H1 (cell line): ENCODE results near the gene GPR137. TPM values are rescaled to one million over a fixed set of nuclear protein-coding genes. Genes with fewer than 3 reads are reported as not detected.

ENCODE experiments used
- CTCF ChIA-PET: fragments of 300-600 bp; sonication (Branson Sonifier 250); formaldehyde crosslinking; loops from one replicate; lab custom pipeline; 2021; ENCODE audit not compliant: partially characterized antibody; lab: Charles Lee
- POLR2A ChIA-PET: fragments of 300-600 bp; sonication (Branson Sonifier 250); formaldehyde crosslinking; loops from one replicate; lab custom pipeline; 2021; ENCODE audit warnings: inconsistent platforms; ENCODE audit not compliant: partially characterized antibody; lab: Charles Lee
- DNase-seq, 2 experiments: peaks; one replicate each; pipeline versions ENCODE4 v3.0.0 to v3.0.0-alpha.2; 2010 to 2022; ENCODE audit warnings: low spot score in 2 of 2, low read depth in 1 of 2, mixed read lengths in 1 of 2
- FAIRE-seq: peaks from 2 replicates; lab custom pipeline; 2011; peaks lifted over from hg19 to GRCh38; lab: Jason Lieb, UNC
- H2AFZ ChIP-seq: 2 replicates; pipeline ENCODE4 v1.8.1; 2012; ENCODE audit warnings: low read length, inconsistent platforms
- H2AK5ac ChIP-seq: 2 replicates; pipeline ENCODE4 v1.6.1; 2013; ENCODE audit warnings: low read depth, low read length
- H2BK120ac ChIP-seq: replicated peaks from 2 replicates; pipeline ENCODE3; 2013; ENCODE audit warnings: low read depth, low read length, inconsistent platforms
- H2BK12ac ChIP-seq: 2 replicates; pipeline ENCODE4 v1.6.1; 2013; ENCODE audit warnings: low read depth, low read length
- H2BK15ac ChIP-seq: 2 replicates; pipeline ENCODE4 v1.6.1; 2013; ENCODE audit warnings: low read length
- H2BK20ac ChIP-seq: 2 replicates; pipeline ENCODE4 v1.6.1; 2013; ENCODE audit warnings: low read length
- H2BK5ac ChIP-seq: 2 replicates; pipeline ENCODE4 v1.6.1; 2013; ENCODE audit warnings: low read depth, low read length
- H3K14ac ChIP-seq: 2 replicates; pipeline ENCODE4 v1.6.1; 2013; ENCODE audit warnings: inconsistent platforms; ENCODE audit not compliant: insufficient read length
- H3K18ac ChIP-seq: 2 replicates; pipeline ENCODE4 v1.6.1; 2013; ENCODE audit warnings: low read length; ENCODE audit errors: extremely low read depth
- H3K23ac ChIP-seq: 2 replicates; pipeline ENCODE4 v1.6.1; 2013; ENCODE audit warnings: inconsistent platforms; ENCODE audit not compliant: insufficient read length
- H3K23me2 ChIP-seq: 2 replicates; pipeline ENCODE4 v1.6.1; 2013; ENCODE audit warnings: low read depth, low read length
- H3K27ac ChIP-seq: 2 replicates; pipeline ENCODE4 v1.6.1; 2011; ENCODE audit warnings: low read depth, low read length, inconsistent platforms
- H3K27me3 ChIP-seq, 4 experiments: replicated peaks in 1 of 4; 1 replicate in 1 of 4; 2 replicates in 3 of 4; pipeline versions ENCODE4 v1.6.1 to v1.8.1; 2011 to 2013; ENCODE audit warnings: low read length in 3 of 4, mild to moderate bottlenecking in 3 of 4, inconsistent platforms in 2 of 4, mixed read lengths in 2 of 4, moderate library complexity in 1 of 4; ENCODE audit not compliant: control insufficient read depth in 3 of 4, insufficient read depth in 3 of 4; ENCODE audit errors: extremely low read depth in 1 of 4
- H3K36me3 ChIP-seq, 4 experiments: 2 replicates each; pipeline versions ENCODE4 v1.6.1 to v1.8.1; 2011 to 2013; ENCODE audit warnings: mild to moderate bottlenecking in 4 of 4, low read length in 3 of 4, moderate library complexity in 2 of 4, control low read depth in 1 of 4, inconsistent platforms in 1 of 4; ENCODE audit not compliant: insufficient read depth in 4 of 4, control insufficient read depth in 2 of 4
- H3K4ac ChIP-seq: replicated peaks from 2 replicates; pipeline ENCODE3; 2013; ENCODE audit warnings: low read length, low read depth, mixed read lengths, inconsistent platforms; ENCODE audit not compliant: insufficient read length
- H3K4me1 ChIP-seq, 4 experiments: replicated peaks in 1 of 4; 1 replicate in 1 of 4; 2 replicates in 3 of 4; pipeline versions ENCODE4 v1.6.1 to v1.8.1; 2011 to 2013; ENCODE audit warnings: low read length in 3 of 4, inconsistent platforms in 2 of 4, mixed read lengths in 1 of 4; ENCODE audit not compliant: insufficient read depth in 4 of 4, control insufficient read depth in 3 of 4
- H3K4me2 ChIP-seq, 2 experiments: 2 replicates each; pipeline versions ENCODE4 v1.6.1 to v1.8.1; 2011 to 2013; ENCODE audit warnings: low read depth in 2 of 2, low read length in 2 of 2, control low read depth in 1 of 2, inconsistent platforms in 1 of 2, mild to moderate bottlenecking in 1 of 2; ENCODE audit not compliant: insufficient read depth in 1 of 2
- H3K4me3 ChIP-seq, 4 experiments: fragments of 200-600, 300-600 bp in 1 of 4; sonication (generic), shearing (Covaris generic), sonication (Bioruptor Twin) in 1 of 4; 2 replicates each; pipeline versions ENCODE4 v1.5.1 to v1.8.1; 2011 to 2016; ENCODE audit warnings: low read length in 4 of 4, low read depth in 3 of 4, control low read depth in 2 of 4, inconsistent platforms in 2 of 4, mild to moderate bottlenecking in 2 of 4, mixed read lengths in 1 of 4, moderate library complexity in 1 of 4; ENCODE audit not compliant: insufficient read depth in 2 of 4; ENCODE audit errors: extremely low read depth in 1 of 4
- H3K56ac ChIP-seq: replicated peaks from 2 replicates; pipeline ENCODE3; 2013; ENCODE audit warnings: low read depth, mild to moderate bottlenecking, mixed read lengths, low read length, inconsistent platforms; ENCODE audit not compliant: insufficient read length
- H3K79me1 ChIP-seq: 2 replicates; pipeline ENCODE4 v1.6.1; 2013; ENCODE audit warnings: low read depth, low read length, control low read depth
- H3K79me2 ChIP-seq, 2 experiments: 2 replicates each; pipeline versions ENCODE4 v1.6.1 to v1.8.1; 2012 to 2013; ENCODE audit warnings: low read length in 2 of 2, mild to moderate bottlenecking in 2 of 2, inconsistent platforms in 1 of 2; ENCODE audit not compliant: insufficient read depth in 2 of 2, control insufficient read depth in 1 of 2
- H3K9ac ChIP-seq, 4 experiments: replicated peaks in 1 of 4; 1 replicate in 1 of 4; 2 replicates in 3 of 4; pipeline versions ENCODE4 v1.6.1 to v1.8.1; 2011 to 2013; ENCODE audit warnings: low read depth in 3 of 4, low read length in 3 of 4, control low read depth in 2 of 4, mild to moderate bottlenecking in 2 of 4, moderate library complexity in 2 of 4, inconsistent platforms in 1 of 4; ENCODE audit errors: extremely low read depth in 1 of 4
- H3K9me3 ChIP-seq, 2 experiments: 2 replicates each; pipeline versions ENCODE4 v1.6.1 to v1.8.1; 2012 to 2013; ENCODE audit warnings: mild to moderate bottlenecking in 2 of 2, moderate library complexity in 2 of 2, control low read depth in 1 of 2, inconsistent platforms in 1 of 2, low read depth in 1 of 2, low read length in 1 of 2, mixed read lengths in 1 of 2; ENCODE audit not compliant: insufficient read depth in 2 of 2
- H4K20me1 ChIP-seq, 2 experiments: replicated peaks in 1 of 2; 2 replicates each; pipeline versions ENCODE3 to v1.8.1; 2011 to 2013; ENCODE audit warnings: inconsistent platforms in 2 of 2, low read length in 2 of 2, mild to moderate bottlenecking in 1 of 2; ENCODE audit not compliant: insufficient read depth in 2 of 2, control insufficient read depth in 1 of 2
- H4K5ac ChIP-seq: 2 replicates; pipeline ENCODE4 v1.6.1; 2013; ENCODE audit warnings: low read length, low read depth, mixed read lengths, inconsistent platforms; ENCODE audit not compliant: insufficient read length
- H4K8ac ChIP-seq: 2 replicates; pipeline ENCODE4 v1.8.0; 2013; ENCODE audit warnings: mild to moderate bottlenecking, moderate library complexity, low read length, inconsistent platforms; ENCODE audit not compliant: insufficient read depth; ENCODE audit errors: extremely low read depth
- H4K91ac ChIP-seq: replicated peaks from 2 replicates; pipeline ENCODE3; 2013; ENCODE audit warnings: low read length, mixed read lengths, inconsistent platforms; ENCODE audit not compliant: insufficient read length
- CBX8 ChIP-seq: fragments of 300-800, 300-1000 bp; sonication (generic); IDR thresholded peaks from 2 replicates; pipeline ENCODE4 v1.7.1; 2016; ENCODE audit warnings: low read depth, low read length, borderline replicate concordance
- CREB1 ChIP-seq: IDR thresholded peaks from 2 replicates; pipeline ENCODE4 v1.6.1; 2012; ENCODE audit warnings: inconsistent platforms
- FOSL1 ChIP-seq: IDR thresholded peaks from 2 replicates; pipeline ENCODE4 v1.6.1; 2011; ENCODE audit warnings: mild to moderate bottlenecking, low read depth, low read length, moderate library complexity; ENCODE audit not compliant: insufficient read depth
- GTF2F1 ChIP-seq: IDR thresholded peaks from 2 replicates; pipeline ENCODE4 v1.6.1; 2012; ENCODE audit warnings: low read depth, low read length, improper control_type of control experiment, borderline replicate concordance
- JUND ChIP-seq: IDR thresholded peaks from 2 replicates; pipeline ENCODE4 v1.6.1; 2011; ENCODE audit warnings: mild to moderate bottlenecking, improper control_type of control experiment, low read length
- PHF8 ChIP-seq: fragments of 200-600 bp; sonication (generic); conservative IDR thresholded peaks from 2 replicates; pipeline ENCODE4 v1.7.1; 2012; ENCODE audit warnings: low read depth, mild to moderate bottlenecking, inconsistent platforms, low read length, moderate library complexity
- WGBS, 2 experiments: shearing (Covaris generic) in 1 of 2; methylation state at CpG; one replicate each; pipeline versions ENCODE4 v1.1.6 to v1.1.7; 2013 to 2015; ENCODE audit warnings: low lambda C conversion rate in 2 of 2, mixed read lengths in 2 of 2, inconsistent platforms in 1 of 2, low coverage in 1 of 2, missing lambda C conversion rate in 1 of 2; ENCODE audit not compliant: insufficient replicate concordance in 2 of 2, insufficient coverage in 1 of 2, insufficient read length in 1 of 2; ENCODE audit errors: extremely low coverage in 1 of 2, missing lambda C conversion rate in 1 of 2; 5-methylcytosine and 5-hydroxymethylcytosine counted together
- polyA plus RNA-seq, 7 experiments: library from polyadenylated mRNA; depleted of rRNA in 3 of 7; stranded (reverse) in 5 of 7; unstranded in 2 of 7; fragments of >200 nt in 5 of 7; fragments of 200-250 nt in 2 of 7; gene quantifications; 1 replicate in 5 of 7; 2 replicates in 1 of 7; 4 replicates in 1 of 7; pipeline versions ENCODE4 v1.2.1 to v1.2.3, GENCODE V29; 2011 to 2013; ENCODE audit warnings: missing spikeins in 2 of 7, mixed read lengths in 2 of 7
- total RNA-seq: library from RNA; stranded (reverse); fragmentation: NEBNext Ultra II Directional; extraction: Animal tissue kit (Norgen Biotek cat#: 25700); gene quantifications from 2 replicates; pipeline ENCODE4 v1.2.1, GENCODE V29; 2021
- TF ChIP-seq, protein P1 (sequence below): IDR thresholded peaks from 2 replicates; pipeline ENCODE4 v1.6.1; 2011; ENCODE audit warnings: low read depth, mild to moderate bottlenecking, low read length; ENCODE audit not compliant: insufficient read depth

Gene GPR137
- total and polyA plus RNA-seq, 2 of the 8 experiments (the other 6 are each of a cell fraction or from before 2014, with no cell fraction given): 36.2 to 37.8 TPM

- peak; percentile 86 to 99 for DNase-seq
- 1% methylated on average over 46 of the region's 46 CpGs; no CpG with 5 or more reads in 1 of the 2 experiments for WGBS, 2 experiments
- TF ChIP-seq, protein P1, sequence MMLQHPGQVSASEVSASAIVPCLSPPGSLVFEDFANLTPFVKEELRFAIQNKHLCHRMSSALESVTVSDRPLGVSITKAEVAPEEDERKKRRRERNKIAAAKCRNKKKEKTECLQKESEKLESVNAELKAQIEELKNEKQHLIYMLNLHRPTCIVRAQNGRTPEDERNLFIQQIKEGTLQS: no peak
- no peak for TF ChIP-seq CBX8
- TF ChIP-seq JUND: no peak
- peak; percentile 62 for TF ChIP-seq PHF8
- 0 out of 2 replicates have a peak, but pooled peaks have one; percentile 25 for TF ChIP-seq CREB1
- TF ChIP-seq FOSL1: no peak
- TF ChIP-seq GTF2F1: no peak
Measured at GRCh38 chr11:64304316-64305072, 18.8 kb downstream of the GPR137 start.

More at GRCh38 chr11:64304316-64305072, 18.8 kb downstream of the GPR137 start:
- Histone ChIP-seq H4K5ac (peak overlapping the region; percentile 99), H3K9ac (peak overlapping the region in 3 of 4 experiments; percentile 73 to 88 (median 85); a peak in 6 of 7 replicates), H3K79me2 (peaks cover 0 to 17% of the 10 kb centered on the region in 2 experiments; a peak in 2 of 4 replicates), H4K91ac (peak overlapping the region; percentile 98), H2AFZ (no peak overlapping the region), H3K9me3 (no peaks in the 10 kb centered on the region; a peak in 1 of 4 replicates), H3K27me3 (peaks cover 13 to 30% (median 18%) of the 10 kb centered on the region in 4 experiments), H3K4me1 (peaks cover 3 to 21% (median 18%) of the 10 kb centered on the region in 4 experiments; a peak in 6 of 7 replicates), H2BK5ac (peak overlapping the region; percentile 98), H3K56ac (peak overlapping the region; percentile 97), H2BK120ac (peak overlapping the region; percentile 92), H3K79me1 (peaks cover 11% of the 10 kb centered on the region; the same call in 1 of the 2 replicates), H3K4me2 (peak overlapping the region; percentile 38 to 74), H3K4me3 (peak overlapping the region; percentile 48 to 71 (median 58)), H2BK12ac (peak overlapping the region; percentile 80), H3K4ac (peak overlapping the region; percentile 83), H2AK5ac (peak overlapping the region; percentile 30; the same call in 1 of the 2 replicates), H3K14ac (no peak overlapping the region), H3K18ac (peak overlapping the region; percentile 99), H3K36me3 (no peaks in the 10 kb centered on the region; a peak in 1 of 8 replicates), H2BK15ac (peak overlapping the region; percentile 53; the same call in 1 of the 2 replicates), H4K8ac (peak overlapping the region; percentile 97), H3K23me2 (peaks cover 15% of the 10 kb centered on the region; the same call in 1 of the 2 replicates), H3K23ac (no peak overlapping the region), H3K27ac (peak overlapping the region; percentile 87), H4K20me1 (peaks cover 2 to 3% of the 10 kb centered on the region in 2 experiments), H2BK20ac (peak overlapping the region; percentile 80; the same call in 1 of the 2 replicates)
- POLR2A ChIA-PET: interaction anchor here (1.0 to 5.6 kb wide), 24 partner anchors 8 to 385 kb away, joined by 3 to 57 read pairs (median 6); partner anchors contain the start of genes BAD, FERMT3, FKBP2 and GPR137
- FAIRE-seq: peak; percentile 55
- CTCF ChIA-PET: interaction anchor here (0.7 to 20.8 kb wide), 23 partner anchors 9 to 340 kb away, joined by 3 to 614 read pairs (median 4); partner anchors contain the start of genes BAD, CCDC88B, FERMT3 and GPR137
